HUES6 (cell line): Measurements from ENCODE around the gene TBCK.

ENCODE experiments used
- H3K27ac ChIP-seq: 2 replicates; pipeline ENCODE4 v1.7.0; 2013; ENCODE audit warnings: low read depth, mild to moderate bottlenecking, low read length, inconsistent platforms
- H3K27me3 ChIP-seq: 2 replicates; pipeline ENCODE4 v1.6.1; 2013; ENCODE audit warnings: low read length; ENCODE audit not compliant: control insufficient read depth, insufficient read depth
- H3K36me3 ChIP-seq: 2 replicates; pipeline ENCODE4 v1.6.1; 2013; ENCODE audit warnings: low read length; ENCODE audit not compliant: control insufficient read depth, insufficient read depth
- H3K4me1 ChIP-seq: 2 replicates; pipeline ENCODE4 v1.6.1; 2013; ENCODE audit warnings: low read length; ENCODE audit not compliant: control insufficient read depth, insufficient read depth
- H3K4me3 ChIP-seq: 2 replicates; pipeline ENCODE4 v1.5.1; 2013; ENCODE audit warnings: low read depth, low read length
- H3K9ac ChIP-seq: one replicate; pipeline ENCODE4 v1.6.1; 2013; ENCODE audit warnings: mild to moderate bottlenecking, low read length
- H3K9me3 ChIP-seq: 2 replicates; pipeline ENCODE4 v1.6.1; 2013; ENCODE audit warnings: low read depth, low read length; ENCODE audit not compliant: control insufficient read depth, insufficient read depth

TBCK gene

DNA sequence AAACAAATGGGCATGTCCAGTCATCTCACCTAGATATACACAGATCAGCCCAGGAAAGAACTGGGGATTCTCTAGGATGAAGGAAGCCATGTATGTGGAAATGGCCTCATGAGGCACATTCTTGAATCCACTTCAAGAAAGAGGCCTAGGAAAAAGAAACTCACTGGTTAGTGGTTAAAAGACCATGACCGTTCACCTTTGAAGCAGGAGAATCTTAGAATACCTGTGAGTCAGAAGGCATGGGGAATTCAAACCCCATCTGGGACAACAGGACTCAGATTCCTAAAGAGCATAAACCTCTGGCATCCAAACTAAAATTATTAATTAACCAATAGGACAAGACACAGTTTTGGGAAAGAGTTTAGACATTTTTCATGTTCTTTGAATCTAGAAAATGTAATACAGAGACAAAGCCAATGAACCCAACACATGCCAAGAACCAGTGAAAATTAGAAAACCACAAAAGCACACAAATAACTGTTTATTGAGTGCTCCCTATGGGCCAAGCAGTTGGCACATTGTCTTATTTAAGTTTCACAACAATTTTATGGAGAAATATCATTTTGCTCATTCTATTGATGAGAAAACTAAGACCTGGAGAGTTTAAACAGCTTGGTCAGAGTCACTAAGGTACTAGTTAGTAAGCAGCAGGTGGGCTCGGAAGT is 323.2 kb downstream of the TBCK start:
- H3K4me1 ChIP-seq, result peaks cover 7% of the 10 kb centered on the region; the same call in 1 of the 2 replicates
- no peak overlapping the region for H3K9ac ChIP-seq
- H3K36me3 ChIP-seq, result no peaks in the 10 kb centered on the region
- no peak overlapping the region for H3K27ac ChIP-seq
- H3K27me3 ChIP-seq, result no peaks in the 10 kb centered on the region
- peaks cover 3% of the 10 kb centered on the region; the same call in 1 of the 2 replicates for H3K9me3 ChIP-seq
- no peak overlapping the region for H3K4me3 ChIP-seq

DNA sequence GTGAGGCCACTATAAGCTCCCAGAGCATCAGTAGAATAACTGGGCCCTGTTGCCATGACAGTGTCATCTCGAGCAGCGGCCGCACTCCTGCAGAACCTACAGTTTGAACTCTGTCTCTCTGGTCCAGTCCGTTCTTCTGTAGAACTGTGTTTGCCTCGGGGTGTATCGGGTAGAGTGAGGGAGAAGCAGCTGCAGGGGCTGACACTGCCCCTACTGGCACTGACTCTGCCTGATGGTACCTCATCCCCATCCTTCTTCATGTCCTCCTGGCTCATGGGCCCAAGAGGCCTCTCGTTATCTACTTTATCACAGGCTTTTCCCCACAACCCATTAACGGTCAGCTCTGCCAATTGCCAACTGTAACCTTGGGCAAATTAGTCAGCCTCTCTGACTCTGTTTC is 324.3 kb downstream of the TBCK start:
- Histone ChIP-seq H3K4me3 (no peak overlapping the region), H3K9me3 (peaks cover 3% of the 10 kb centered on the region; the same call in 1 of the 2 replicates), H3K27me3 (no peaks in the 10 kb centered on the region), H3K36me3 (no peaks in the 10 kb centered on the region), H3K9ac (no peak overlapping the region), H3K27ac (no peak overlapping the region), H3K4me1 (peaks cover 1% of the 10 kb centered on the region; the same call in 1 of the 2 replicates)
